ENCODE data around the gene BTNL2.

BTNL2 gene

GRCh38 chr6:32413427-32414047, 6.6 kb upstream of the BTNL2 start:
- no peak overlapping the region for H3K9ac ChIP-seq (ENCODE audit: low read length)
- peaks cover 9% of the 10 kb centered on the region for H3K27me3 ChIP-seq (ENCODE audit: control insufficient read depth, insufficient read depth, low read length)
- H3K9me3 ChIP-seq (ENCODE audit: control insufficient read depth, insufficient read depth, low read depth, low read length) = no peaks in the 10 kb centered on the region
- H3K4me1 ChIP-seq (ENCODE audit: control insufficient read depth, insufficient read depth, low read length) = no peaks in the 10 kb centered on the region
- H3K4me3 ChIP-seq (ENCODE audit: low read depth, low read length) = no peak overlapping the region
- no peak overlapping the region for H3K27ac ChIP-seq (ENCODE audit: low read depth, low read length)
- H3K36me3 ChIP-seq (ENCODE audit: control insufficient read depth, insufficient read depth, low read length) = no peaks in the 10 kb centered on the region

- H3K27me3 ChIP-seq (ENCODE audit: control insufficient read depth, insufficient read depth, low read length) = peaks cover 9% of the 10 kb centered on the region
Observed at GRCh38 chr6:32411566-32412327, 4.8 kb upstream of the BTNL2 start.

GRCh38 chr6:32410906-32411305, 3.9 kb upstream of the BTNL2 start:
- no peak overlapping the region for H3K9ac ChIP-seq (ENCODE audit: low read length)
- no peaks in the 10 kb centered on the region for H3K9me3 ChIP-seq (ENCODE audit: control insufficient read depth, insufficient read depth, low read depth, low read length)
- H3K36me3 ChIP-seq (ENCODE audit: control insufficient read depth, insufficient read depth, low read length) = no peaks in the 10 kb centered on the region
- 0 out of 2 replicates have a peak, but pooled peaks cover 4% of the 10 kb centered on the region for H3K4me1 ChIP-seq (ENCODE audit: control insufficient read depth, insufficient read depth, low read length)
- H3K4me3 ChIP-seq (ENCODE audit: low read depth, low read length) = no peak overlapping the region
- H3K27me3 ChIP-seq (ENCODE audit: control insufficient read depth, insufficient read depth, low read length) = peaks cover 9% of the 10 kb centered on the region
- no peak overlapping the region for H3K27ac ChIP-seq (ENCODE audit: low read depth, low read length)

More at GRCh38 chr6:32411566-32412327, 4.8 kb upstream of the BTNL2 start:
- no peak overlapping the region for H3K27ac ChIP-seq (ENCODE audit: low read depth, low read length)
- H3K4me3 ChIP-seq (ENCODE audit: low read depth, low read length) = no peak overlapping the region
- no peaks in the 10 kb centered on the region for H3K36me3 ChIP-seq (ENCODE audit: control insufficient read depth, insufficient read depth, low read length)
- 0 out of 2 replicates have a peak, but pooled peaks cover 4% of the 10 kb centered on the region for H3K4me1 ChIP-seq (ENCODE audit: control insufficient read depth, insufficient read depth, low read length)
- no peak overlapping the region for H3K9ac ChIP-seq (ENCODE audit: low read length)
- H3K9me3 ChIP-seq (ENCODE audit: control insufficient read depth, insufficient read depth, low read depth, low read length) = no peaks in the 10 kb centered on the region

GRCh38 chr6:32406197-32406596, 784 bp downstream of the BTNL2 start:
- no peak overlapping the region for H3K9ac ChIP-seq (ENCODE audit: low read length)
- no peaks in the 10 kb centered on the region for H3K9me3 ChIP-seq (ENCODE audit: control insufficient read depth, insufficient read depth, low read depth, low read length)
- H3K4me3 ChIP-seq (ENCODE audit: low read depth, low read length) = no peak overlapping the region
- H3K27ac ChIP-seq (ENCODE audit: low read depth, low read length) = no peak overlapping the region
- no peaks in the 10 kb centered on the region for H3K36me3 ChIP-seq (ENCODE audit: control insufficient read depth, insufficient read depth, low read length)
- H3K27me3 ChIP-seq (ENCODE audit: control insufficient read depth, insufficient read depth, low read length) = no peaks in the 10 kb centered on the region
- H3K4me1 ChIP-seq (ENCODE audit: control insufficient read depth, insufficient read depth, low read length) = 0 out of 2 replicates have a peak, but pooled peaks cover 4% of the 10 kb centered on the region

GRCh38 chr6:32405656-32406055, 1.3 kb downstream of the BTNL2 start:
- Histone ChIP-seq H3K4me1 (ENCODE audit: control insufficient read depth, insufficient read depth, low read length) (0 out of 2 replicates have a peak, but pooled peaks cover 4% of the 10 kb centered on the region), H3K4me3 (ENCODE audit: low read depth, low read length) (no peak overlapping the region), H3K27ac (ENCODE audit: low read depth, low read length) (no peak overlapping the region), H3K9me3 (ENCODE audit: control insufficient read depth, insufficient read depth, low read depth, low read length) (no peaks in the 10 kb centered on the region), H3K9ac (ENCODE audit: low read length) (no peak overlapping the region), H3K27me3 (ENCODE audit: control insufficient read depth, insufficient read depth, low read length) (no peaks in the 10 kb centered on the region), H3K36me3 (ENCODE audit: control insufficient read depth, insufficient read depth, low read length) (no peaks in the 10 kb centered on the region)

GRCh38 chr6:32402812-32403211, 4.2 kb downstream of the BTNL2 start:
- Histone ChIP-seq H3K9ac (ENCODE audit: low read length) (no peak overlapping the region), H3K9me3 (ENCODE audit: control insufficient read depth, insufficient read depth, low read depth, low read length) (no peaks in the 10 kb centered on the region), H3K27me3 (ENCODE audit: control insufficient read depth, insufficient read depth, low read length) (no peaks in the 10 kb centered on the region), H3K27ac (ENCODE audit: low read depth, low read length) (no peak overlapping the region), H3K4me1 (ENCODE audit: control insufficient read depth, insufficient read depth, low read length) (0 out of 2 replicates have a peak, but pooled peaks cover 4% of the 10 kb centered on the region), H3K4me3 (ENCODE audit: low read depth, low read length) (no peak overlapping the region), H3K36me3 (ENCODE audit: control insufficient read depth, insufficient read depth, low read length) (no peaks in the 10 kb centered on the region)

- Histone ChIP-seq H3K9ac (ENCODE audit: low read length) (no peak overlapping the region), H3K36me3 (ENCODE audit: control insufficient read depth, insufficient read depth, low read length) (no peaks in the 10 kb centered on the region), H3K27ac (ENCODE audit: low read depth, low read length) (no peak overlapping the region), H3K27me3 (ENCODE audit: control insufficient read depth, insufficient read depth, low read length) (no peaks in the 10 kb centered on the region), H3K4me1 (ENCODE audit: control insufficient read depth, insufficient read depth, low read length) (no peaks in the 10 kb centered on the region), H3K4me3 (ENCODE audit: low read depth, low read length) (no peak overlapping the region), H3K9me3 (ENCODE audit: control insufficient read depth, insufficient read depth, low read depth, low read length) (no peaks in the 10 kb centered on the region)
Observed at GRCh38 chr6:32401284-32401963, 5.6 kb downstream of the BTNL2 start.

- Histone ChIP-seq H3K27me3 (ENCODE audit: control insufficient read depth, insufficient read depth, low read length) (no peaks in the 10 kb centered on the region), H3K27ac (ENCODE audit: low read depth, low read length) (no peak overlapping the region), H3K4me3 (ENCODE audit: low read depth, low read length) (no peak overlapping the region), H3K4me1 (ENCODE audit: control insufficient read depth, insufficient read depth, low read length) (no peaks in the 10 kb centered on the region), H3K9me3 (ENCODE audit: control insufficient read depth, insufficient read depth, low read depth, low read length) (no peaks in the 10 kb centered on the region), H3K36me3 (ENCODE audit: control insufficient read depth, insufficient read depth, low read length) (no peaks in the 10 kb centered on the region), H3K9ac (ENCODE audit: low read length) (no peak overlapping the region)
Observed at GRCh38 chr6:32397252-32397920, 9.6 kb downstream of the BTNL2 start.

- H3K4me3 ChIP-seq (ENCODE audit: low read depth, low read length) = no peak overlapping the region
- no peaks in the 10 kb centered on the region for H3K9me3 ChIP-seq (ENCODE audit: control insufficient read depth, insufficient read depth, low read depth, low read length)
- no peaks in the 10 kb centered on the region for H3K27me3 ChIP-seq (ENCODE audit: control insufficient read depth, insufficient read depth, low read length)
- no peak overlapping the region for H3K9ac ChIP-seq (ENCODE audit: low read length)
- no peaks in the 10 kb centered on the region for H3K4me1 ChIP-seq (ENCODE audit: control insufficient read depth, insufficient read depth, low read length)
- no peaks in the 10 kb centered on the region for H3K36me3 ChIP-seq (ENCODE audit: control insufficient read depth, insufficient read depth, low read length)
- no peak overlapping the region for H3K27ac ChIP-seq (ENCODE audit: low read depth, low read length)
Observed at GRCh38 chr6:32396028-32396427, 11.0 kb downstream of the BTNL2 start.

- Histone ChIP-seq H3K9ac (ENCODE audit: low read length) (no peak overlapping the region), H3K27ac (ENCODE audit: low read depth, low read length) (no peak overlapping the region), H3K4me3 (ENCODE audit: low read depth, low read length) (no peak overlapping the region), H3K4me1 (ENCODE audit: control insufficient read depth, insufficient read depth, low read length) (no peaks in the 10 kb centered on the region), H3K9me3 (ENCODE audit: control insufficient read depth, insufficient read depth, low read depth, low read length) (no peaks in the 10 kb centered on the region), H3K27me3 (ENCODE audit: control insufficient read depth, insufficient read depth, low read length) (no peaks in the 10 kb centered on the region), H3K36me3 (ENCODE audit: control insufficient read depth, insufficient read depth, low read length) (no peaks in the 10 kb centered on the region)
Observed at GRCh38 chr6:32393665-32394420, 13.1 kb downstream of the BTNL2 start.

Measured in HUES6 (cell line).